DOHH2 (cell line): ENCODE results near the gene ZFHX2.

Experiments used
- CTCF ChIP-seq: fragments of 200-600 bp; sonication (generic); IDR thresholded peaks from one replicate; pipeline ENCODE4 v1.5.1; 2014; ENCODE audit warnings: antibody characterized with exemption, mild to moderate bottlenecking, low read depth, low read length; ENCODE audit not compliant: poor library complexity, severe bottlenecking
- EZH2phosphoT487 ChIP-seq: fragments of 200-600 bp; sonication (generic); IDR thresholded peaks from 2 replicates; pipeline ENCODE4 v1.6.1; 2017; ENCODE audit warnings: borderline replicate concordance, mild to moderate bottlenecking, antibody characterized with exemption, low read length, moderate library complexity, mixed read lengths

- TF ChIP-seq CTCF (no peak), EZH2phosphoT487 (no peak)
Observed at GRCh38 chr14:23555533-23555881, 3.9 kb upstream of the ZFHX2 start.
